ENCODE data around the gene NEURL1. TPM values are rescaled to one million over a fixed set of nuclear protein-coding genes. Genes with fewer than 3 reads are reported as not detected.
"Not testable (repeated sequence)": the region's sequence is repeated elsewhere in the genome, so short reads cannot be mapped to it uniquely, and the experiment has no call there.

Gene NEURL1
- total and polyA plus RNA-seq, 4 experiments from 2014 or later = 0.76 to 0.96 (median 0.83) TPM

- no peaks in the 10 kb centered on the region for H3K9me3 Mint-ChIP-seq
- Histone ChIP-seq H3K9me3 (ENCODE audit: control insufficient read depth in 1 of 2, low read length in 2 of 2) (no peaks in the 10 kb centered on the region), H3K4me3 (ENCODE audit: low read length in 2 of 2) (no peak overlapping the region), H3K27me3 (ENCODE audit: insufficient read depth, low read length) (no peaks in the 10 kb centered on the region), H3K4me1 (ENCODE audit: insufficient read depth, low read length) (no peaks in the 10 kb centered on the region), H3K36me3 (ENCODE audit: insufficient read depth, low read length) (no peaks in the 10 kb centered on the region), H3K27ac (ENCODE audit: low read depth, low read length) (no peak overlapping the region)
- H3K4me3 Mint-ChIP-seq = no peak overlapping the region
- H3K27ac Mint-ChIP-seq = peak overlapping the region in 1 of 7 donors; percentile 60
- ChIA-PET CTCF (ENCODE audit: partially characterized antibody) (no interaction called here), POLR2A (ENCODE audit: partially characterized antibody) (no interaction called here)
- intact Hi-C loops (cut with micrococcal nuclease) = no loop called here
- H3K36me3 Mint-ChIP-seq = no peaks in the 10 kb centered on the region
- no peak for DNase-seq
- peaks cover 2 to 5% of the 10 kb centered on the region in 2 donors for H3K27me3 Mint-ChIP-seq
- peaks cover 2 to 11% (median 4%) of the 10 kb centered on the region in 4 donors for H3K4me1 Mint-ChIP-seq
Measured at GRCh38 chr10:103512591-103513379, 19.3 kb downstream of the NEURL1 start.

GRCh38 chr10:103513380-103514060 lies 20.0 kb downstream of the NEURL1 start:
- H3K36me3 Mint-ChIP-seq = no peaks in the 10 kb centered on the region
- H3K9me3 Mint-ChIP-seq = no peaks in the 10 kb centered on the region
- CTCF ChIA-PET (ENCODE audit: partially characterized antibody) = no interaction called here
- H3K4me1 Mint-ChIP-seq = peaks cover 2 to 11% (median 4%) of the 10 kb centered on the region in 4 donors
- Histone ChIP-seq H3K36me3 (ENCODE audit: insufficient read depth, low read length) (no peaks in the 10 kb centered on the region), H3K27me3 (ENCODE audit: insufficient read depth, low read length) (no peaks in the 10 kb centered on the region), H3K4me1 (ENCODE audit: insufficient read depth, low read length) (no peaks in the 10 kb centered on the region), H3K9me3 (ENCODE audit: control insufficient read depth in 1 of 2, low read length in 2 of 2) (no peaks in the 10 kb centered on the region), H3K27ac (ENCODE audit: low read depth, low read length) (no peak overlapping the region), H3K4me3 (ENCODE audit: low read length in 2 of 2) (no peak overlapping the region)
- H3K4me3 Mint-ChIP-seq = no peak overlapping the region
- POLR2A ChIA-PET (ENCODE audit: partially characterized antibody) = no interaction called here
- intact Hi-C loops (cut with micrococcal nuclease) = no loop called here
- peak overlapping the region in 1 of 7 donors; percentile 60 for H3K27ac Mint-ChIP-seq
- no peak for DNase-seq
- peaks cover 2 to 5% of the 10 kb centered on the region in 2 donors for H3K27me3 Mint-ChIP-seq

GRCh38 chr10:103514244-103514643 lies 20.7 kb downstream of the NEURL1 start:
- H3K4me3 Mint-ChIP-seq = no peak overlapping the region
- ChIA-PET CTCF (ENCODE audit: partially characterized antibody) (interaction anchor here (0.5 kb wide), 1 partner anchor 173 kb away, joined by 3 read pairs; no protein-coding TSS in a partner anchor), POLR2A (ENCODE audit: partially characterized antibody) (no interaction called here)
- Histone ChIP-seq H3K9me3 (ENCODE audit: control insufficient read depth in 1 of 2, low read length in 2 of 2) (no peaks in the 10 kb centered on the region), H3K27me3 (ENCODE audit: insufficient read depth, low read length) (no peaks in the 10 kb centered on the region), H3K4me1 (ENCODE audit: insufficient read depth, low read length) (no peaks in the 10 kb centered on the region), H3K4me3 (ENCODE audit: low read length in 2 of 2) (no peak overlapping the region), H3K27ac (ENCODE audit: low read depth, low read length) (no peak overlapping the region), H3K36me3 (ENCODE audit: insufficient read depth, low read length) (no peaks in the 10 kb centered on the region)
- H3K9me3 Mint-ChIP-seq = no peaks in the 10 kb centered on the region
- H3K27me3 Mint-ChIP-seq = peaks cover 2 to 5% of the 10 kb centered on the region in 2 donors
- intact Hi-C loops (cut with micrococcal nuclease) = no loop called here
- H3K4me1 Mint-ChIP-seq = peaks cover 2 to 11% (median 4%) of the 10 kb centered on the region in 4 donors
- H3K36me3 Mint-ChIP-seq = no peaks in the 10 kb centered on the region
- H3K27ac Mint-ChIP-seq = no peak overlapping the region
- no peak for DNase-seq

GRCh38 chr10:103517234-103518085 lies 24.0 kb downstream of the NEURL1 start:
- ChIA-PET POLR2A (ENCODE audit: partially characterized antibody) (no interaction called here), CTCF (ENCODE audit: partially characterized antibody) (interaction anchor here (0.9 kb wide), 1 partner anchor 101 kb away, joined by 3 read pairs; no protein-coding TSS in a partner anchor)
- H3K27ac Mint-ChIP-seq = no peak overlapping the region
- no peaks in the 10 kb centered on the region for H3K27me3 ChIP-seq (ENCODE audit: insufficient read depth, low read length)
- H3K4me3 Mint-ChIP-seq = no peak overlapping the region
- no peaks in the 10 kb centered on the region for H3K36me3 Mint-ChIP-seq
- peaks cover 0 to 2% (median 0%) of the 10 kb centered on the region in 8 donors for H3K9me3 Mint-ChIP-seq
- H3K36me3 ChIP-seq (ENCODE audit: insufficient read depth, low read length) = no peaks in the 10 kb centered on the region
- H3K4me3 ChIP-seq (ENCODE audit: low read length in 2 of 2) = no peak overlapping the region
- H3K27me3 Mint-ChIP-seq = peaks cover 3 to 6% of the 10 kb centered on the region in 2 donors
- peaks cover 2 to 11% (median 4%) of the 10 kb centered on the region in 4 donors for H3K4me1 Mint-ChIP-seq
- no peak for DNase-seq
- H3K9me3 ChIP-seq (ENCODE audit: control insufficient read depth in 1 of 2, low read length in 2 of 2) = no peaks in the 10 kb centered on the region
- no peak overlapping the region for H3K27ac ChIP-seq (ENCODE audit: low read depth, low read length)
- H3K4me1 ChIP-seq (ENCODE audit: insufficient read depth, low read length) = no peaks in the 10 kb centered on the region
- intact Hi-C loops (cut with micrococcal nuclease) = no loop called here

GRCh38 chr10:103519798-103520197 lies 26.3 kb downstream of the NEURL1 start:
- Histone ChIP-seq H3K27ac (ENCODE audit: low read depth, low read length) (no peak overlapping the region), H3K36me3 (ENCODE audit: insufficient read depth, low read length) (no peaks in the 10 kb centered on the region), H3K27me3 (ENCODE audit: insufficient read depth, low read length) (no peaks in the 10 kb centered on the region), H3K4me1 (ENCODE audit: insufficient read depth, low read length) (no peaks in the 10 kb centered on the region), H3K4me3 (ENCODE audit: low read length in 2 of 2) (no peak overlapping the region), H3K9me3 (ENCODE audit: control insufficient read depth in 1 of 2, low read length in 2 of 2) (no peaks in the 10 kb centered on the region)
- Mint-ChIP-seq H3K9me3 (peaks cover 0 to 8% (median 2%) of the 10 kb centered on the region in 8 donors), H3K4me1 (peaks cover 2 to 11% (median 4%) of the 10 kb centered on the region in 4 donors), H3K27me3 (peaks cover 8% of the 10 kb centered on the region in 2 donors), H3K36me3 (no peaks in the 10 kb centered on the region), H3K27ac (no peak overlapping the region), H3K4me3 (no peak overlapping the region)
- DNase-seq = no peak
- intact Hi-C loops (cut with micrococcal nuclease) = no loop called here
- ChIA-PET POLR2A (ENCODE audit: partially characterized antibody) (no interaction called here), CTCF (ENCODE audit: partially characterized antibody) (no interaction called here)

GRCh38 chr10:103522006-103522405 lies 28.5 kb downstream of the NEURL1 start:
- peaks cover 0 to 21% (median 9%) of the 10 kb centered on the region in 8 donors for H3K9me3 Mint-ChIP-seq
- CTCF ChIA-PET (ENCODE audit: partially characterized antibody); POLR2A ChIA-PET (ENCODE audit: partially characterized antibody): not testable (repeated sequence)

GRCh38 chr10:103523683-103524082 lies 30.2 kb downstream of the NEURL1 start:
- ChIA-PET POLR2A (ENCODE audit: partially characterized antibody) (no interaction called here), CTCF (ENCODE audit: partially characterized antibody) (no interaction called here)
- H3K4me1 Mint-ChIP-seq = no peaks in the 10 kb centered on the region
- Histone ChIP-seq H3K27ac (ENCODE audit: low read depth, low read length) (no peak overlapping the region), H3K9me3 (ENCODE audit: control insufficient read depth in 1 of 2, low read length in 2 of 2) (no peaks in the 10 kb centered on the region), H3K36me3 (ENCODE audit: insufficient read depth, low read length) (no peaks in the 10 kb centered on the region), H3K4me3 (ENCODE audit: low read length in 2 of 2) (no peak overlapping the region), H3K27me3 (ENCODE audit: insufficient read depth, low read length) (no peaks in the 10 kb centered on the region), H3K4me1 (ENCODE audit: insufficient read depth, low read length) (no peaks in the 10 kb centered on the region)
- intact Hi-C loops (cut with micrococcal nuclease) = no loop called here
- peaks cover 0 to 3% of the 10 kb centered on the region in 2 donors for H3K36me3 Mint-ChIP-seq
- no peak for DNase-seq
- H3K27ac Mint-ChIP-seq = no peak overlapping the region
- H3K4me3 Mint-ChIP-seq = no peak overlapping the region
- peaks cover 10 to 15% of the 10 kb centered on the region in 2 donors for H3K27me3 Mint-ChIP-seq
- peaks cover 0 to 21% (median 9%) of the 10 kb centered on the region in 8 donors for H3K9me3 Mint-ChIP-seq

More at GRCh38 chr10:103522006-103522405, 28.5 kb downstream of the NEURL1 start:
- H3K4me3 ChIP-seq (ENCODE audit: low read length in 2 of 2); H3K27ac Mint-ChIP-seq; H3K9me3 ChIP-seq (ENCODE audit: control insufficient read depth in 1 of 2, low read length in 2 of 2); H3K4me1 Mint-ChIP-seq; H3K27ac ChIP-seq (ENCODE audit: low read depth, low read length); H3K4me1 ChIP-seq (ENCODE audit: insufficient read depth, low read length); DNase-seq; H3K27me3 ChIP-seq (ENCODE audit: insufficient read depth, low read length); intact Hi-C loops (cut with micrococcal nuclease); H3K4me3 Mint-ChIP-seq; H3K36me3 ChIP-seq (ENCODE audit: insufficient read depth, low read length); H3K36me3 Mint-ChIP-seq: not testable (repeated sequence)
- peaks cover 11 to 15% of the 10 kb centered on the region in 2 donors for H3K27me3 Mint-ChIP-seq

Measured in CD4-positive, alpha-beta memory T cell (primary cell).